HFF-Myc (cell line): ENCODE measurements around the gene SLC22A12.

Experiments
- DNase-seq: peaks from one replicate; pipeline ENCODE4 v3.0.0-alpha.2; 2011; ENCODE audit warnings: low read depth; ENCODE audit errors: extremely low read depth
- H3K4me3 ChIP-seq: replicated peaks from 2 replicates; pipeline ENCODE4 v1.5.1; 2011; ENCODE audit warnings: low read depth, mild to moderate bottlenecking, control low read depth, low read length
- CTCF ChIP-seq: IDR thresholded peaks from 2 replicates; pipeline ENCODE4 v1.5.1; 2012; ENCODE audit warnings: mild to moderate bottlenecking, low read depth, low read length, control low read depth; ENCODE audit errors: missing control alignments

Gene SLC22A12

GRCh38 chr11:64605656-64606585 lies 14.9 kb downstream of the SLC22A12 start:
- no peak overlapping the region for H3K4me3 ChIP-seq
- no peak for TF ChIP-seq CTCF
- no peak for DNase-seq

GRCh38 chr11:64606796-64607380 lies 15.9 kb downstream of the SLC22A12 start:
- no peak overlapping the region for H3K4me3 ChIP-seq
- TF ChIP-seq CTCF, result no peak
- no peak for DNase-seq

- H3K4me3 ChIP-seq, result no peak overlapping the region
- no peak for DNase-seq
- no peak for TF ChIP-seq CTCF
Observed at GRCh38 chr11:64607381-64607985, 16.5 kb downstream of the SLC22A12 start.

GRCh38 chr11:64608046-64608445 lies 17.0 kb downstream of the SLC22A12 start:
- DNase-seq, result no peak
- TF ChIP-seq CTCF, result no peak
- no peak overlapping the region for H3K4me3 ChIP-seq

- no peak overlapping the region for H3K4me3 ChIP-seq
- no peak for TF ChIP-seq CTCF
Observed at GRCh38 chr11:64608636-64609035, 17.6 kb downstream of the SLC22A12 start.

GRCh38 chr11:64609436-64610047 lies 18.5 kb downstream of the SLC22A12 start:
- no peak overlapping the region for H3K4me3 ChIP-seq
- no peak for TF ChIP-seq CTCF
- DNase-seq, result no peak

More at GRCh38 chr11:64608636-64609035, 17.6 kb downstream of the SLC22A12 start:
- no peak for DNase-seq
